GM20431 (cell line): ENCODE data around the gene CACNA2D1.

Source experiments
- in situ Hi-C: fragments of 300-500 bp; cut with MseI, MboI; formaldehyde crosslinking; loops from one replicate; pipeline ENCODE4 v1.15.0; 2020; ENCODE audit warnings: low sequenced_read_pairs; ENCODE audit not compliant: unreplicated experiment

Gene CACNA2D1

DNA sequence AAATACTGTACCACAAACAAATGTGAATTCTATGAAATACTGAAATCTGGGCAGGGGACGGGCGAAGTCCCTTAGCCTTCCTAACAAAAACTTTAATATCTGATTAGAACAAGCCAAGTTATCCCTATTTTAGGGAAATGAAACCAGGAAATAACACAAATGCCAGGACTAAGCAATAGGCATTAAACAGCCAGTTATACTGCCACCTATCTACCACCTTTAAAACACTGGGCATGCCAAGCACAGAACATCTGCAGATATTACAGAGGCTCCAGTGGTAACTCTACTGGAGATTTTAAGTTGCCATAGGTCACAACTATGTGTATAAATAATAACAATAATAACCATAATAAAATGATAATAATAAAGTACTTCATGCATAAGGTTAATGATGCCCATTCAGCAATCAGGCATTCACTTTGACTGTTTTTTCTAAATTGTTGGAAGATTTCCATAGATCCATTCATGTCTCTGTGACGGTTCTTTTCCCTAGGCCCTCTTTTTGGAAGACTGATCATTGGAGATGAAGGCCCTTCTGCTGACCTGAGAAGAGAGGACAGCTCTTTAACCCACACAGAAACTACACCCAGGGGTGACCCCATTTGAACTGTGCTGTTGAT is 195.7 kb downstream of the CACNA2D1 start:
- in situ Hi-C loops, result no loop called here

DNA sequence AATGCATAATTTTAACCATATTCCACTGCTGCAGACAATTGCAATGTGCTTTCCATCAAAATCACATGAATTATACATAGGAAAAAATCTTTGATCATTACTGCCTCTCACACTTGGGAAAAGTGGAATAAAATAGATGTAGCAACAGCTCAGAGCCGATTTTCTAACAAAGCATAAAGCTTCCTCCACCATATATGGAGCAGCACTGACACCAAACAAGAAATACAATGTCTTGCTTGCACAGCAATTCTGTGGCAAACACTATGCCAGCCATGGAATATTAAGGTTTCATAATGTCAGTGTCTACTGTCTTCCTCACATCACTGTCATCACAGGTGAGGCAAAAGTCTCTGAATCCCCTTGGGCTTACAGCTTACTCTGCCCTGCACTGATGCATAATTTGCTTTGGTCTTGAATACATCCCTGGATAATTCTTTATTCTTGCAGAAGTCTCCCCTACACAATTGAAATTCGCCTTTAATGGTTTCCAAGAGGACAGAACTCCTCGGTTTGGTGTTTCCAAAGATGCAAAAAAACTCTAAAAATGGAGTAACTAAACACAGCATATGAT is 198.5 kb downstream of the CACNA2D1 start:
- in situ Hi-C loops, result no loop called here

DNA sequence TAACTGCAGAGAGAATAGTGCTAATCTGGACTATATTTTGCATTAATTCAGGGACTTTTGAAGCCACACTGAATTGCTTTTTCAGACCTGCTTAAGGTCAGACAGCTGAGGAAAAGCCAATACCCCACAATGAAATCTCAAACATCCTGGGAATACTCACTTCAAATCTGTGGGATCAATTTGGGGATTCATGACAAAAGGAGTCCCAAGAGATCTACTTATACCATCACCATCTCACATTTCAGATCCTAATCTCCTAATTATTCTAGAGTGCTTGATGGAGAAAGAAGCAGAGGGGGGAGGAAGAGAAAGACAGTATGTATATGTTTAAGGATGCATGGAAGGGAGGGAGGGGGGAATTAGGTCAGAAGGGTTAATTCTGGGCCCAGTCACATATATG is 202.2 kb downstream of the CACNA2D1 start:
- in situ Hi-C loops, result no loop called here

DNA sequence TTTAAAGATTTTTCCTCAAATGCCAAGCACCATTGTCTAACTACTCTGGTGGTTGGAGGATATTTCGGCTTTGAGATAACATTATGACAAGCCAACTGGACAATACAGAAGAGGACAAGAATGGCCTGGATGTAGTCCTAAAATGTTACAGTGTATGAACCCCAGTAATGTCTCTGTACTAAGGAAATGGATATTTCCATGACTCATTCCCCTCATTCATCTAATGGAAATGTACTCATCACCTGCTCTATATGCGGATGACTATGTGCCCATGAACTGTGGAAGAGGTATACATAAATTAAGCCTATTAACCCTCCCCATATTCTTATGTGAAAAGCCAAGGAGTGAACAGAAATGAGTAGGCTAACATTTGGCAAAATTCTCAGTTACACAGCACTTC is 207.9 kb downstream of the CACNA2D1 start:
- in situ Hi-C loops, result no loop called here

DNA sequence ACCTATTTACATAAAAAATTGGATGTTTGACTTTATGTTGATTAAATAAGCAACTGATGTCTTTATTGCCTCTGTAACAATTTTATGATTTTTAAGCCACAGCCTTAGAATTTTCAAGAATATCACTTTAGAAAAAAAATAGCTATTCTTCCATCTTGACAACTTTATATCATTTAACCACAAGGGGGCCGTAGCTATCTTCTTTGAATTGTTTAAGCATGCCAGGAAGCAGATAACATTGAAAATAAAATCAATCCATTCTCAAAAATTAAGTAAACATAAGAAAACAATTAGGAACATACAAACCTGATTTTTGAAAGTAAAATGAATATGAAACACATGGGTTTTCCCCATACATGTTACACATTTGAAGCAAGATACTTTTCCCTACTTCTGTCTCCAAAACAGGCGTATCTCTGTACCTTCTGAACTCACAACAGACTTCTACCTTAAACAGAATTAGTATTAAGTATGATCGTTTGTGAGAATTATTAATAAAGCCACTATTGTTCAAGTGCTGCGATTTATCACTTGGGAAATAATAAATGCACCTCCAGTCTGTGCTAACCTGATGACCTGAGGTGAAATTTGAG is 209.0 kb downstream of the CACNA2D1 start:
- in situ Hi-C loops, result no loop called here

DNA sequence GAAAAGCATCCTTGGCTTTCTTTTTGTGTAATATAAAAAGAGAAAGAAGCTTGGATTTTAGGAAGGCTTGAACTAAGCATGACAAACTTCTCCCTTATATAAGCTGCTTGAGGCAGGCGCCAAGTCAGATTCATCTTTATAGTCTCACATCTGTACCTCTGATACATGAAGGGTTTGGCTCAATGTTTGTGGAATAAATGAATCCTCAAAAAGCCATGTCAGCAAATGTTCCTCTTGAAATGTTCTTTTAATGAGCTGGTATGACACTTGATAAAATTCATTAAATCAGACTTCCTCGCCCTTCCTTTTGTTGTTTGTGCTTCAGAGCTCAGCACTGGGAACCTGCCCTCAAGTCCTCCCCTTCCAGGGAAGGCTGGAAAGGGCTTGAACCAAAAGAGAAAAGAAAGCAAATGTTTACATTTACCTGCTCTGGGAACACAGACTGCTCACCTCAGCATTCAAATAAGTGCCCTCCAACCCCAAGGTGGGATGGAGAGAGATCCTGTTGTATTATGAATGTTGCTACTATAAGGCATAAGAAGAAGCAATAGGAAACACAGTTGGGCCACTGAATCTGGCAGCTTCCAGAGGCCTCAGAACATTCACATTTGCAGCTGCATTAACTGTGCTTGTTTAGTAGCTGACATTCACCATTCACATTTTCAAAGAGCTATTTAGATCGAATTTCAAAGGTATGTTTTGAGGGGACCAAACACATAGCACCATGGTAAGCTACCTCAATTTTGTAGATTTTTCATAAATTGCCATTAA is 212.6 kb downstream of the CACNA2D1 start:
- in situ Hi-C loops, result no loop called here

DNA sequence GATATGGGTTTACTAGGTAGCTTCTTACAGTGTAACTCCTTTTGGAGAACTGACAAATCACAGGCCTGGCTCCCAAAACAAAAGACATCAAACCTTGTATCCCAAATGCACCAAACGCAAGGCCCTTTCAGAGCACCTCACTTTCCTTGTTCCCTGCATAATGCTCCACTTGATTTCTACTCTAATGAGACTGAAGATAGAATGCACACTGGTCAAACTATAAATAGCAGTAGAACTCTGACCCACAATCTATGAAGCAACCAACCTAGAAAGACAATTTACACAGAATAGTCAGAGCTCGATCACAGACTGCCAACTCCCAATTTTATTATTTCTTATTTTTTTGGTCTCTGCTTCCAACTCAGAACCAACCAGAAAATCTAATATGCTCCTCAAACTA is 214.4 kb downstream of the CACNA2D1 start:
- in situ Hi-C loops, result no loop called here

DNA sequence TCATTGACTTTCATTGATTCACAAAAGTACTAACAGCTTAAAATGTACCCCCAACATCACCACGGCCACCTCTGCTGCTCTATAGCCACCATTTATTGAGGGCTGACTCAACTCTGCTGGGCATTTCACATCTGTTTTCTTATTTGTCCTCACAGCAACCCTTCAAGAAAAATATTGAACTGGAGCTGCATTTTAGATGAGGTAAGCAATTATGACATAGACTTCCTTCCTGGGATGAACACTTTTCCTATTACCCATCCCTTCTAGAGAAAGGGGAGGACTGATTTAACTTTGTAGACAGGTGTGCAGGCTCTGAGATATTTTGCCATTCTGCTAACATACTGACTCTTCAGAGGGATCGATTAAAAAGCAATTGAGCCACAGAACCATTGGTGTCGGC is 217.4 kb downstream of the CACNA2D1 start:
- in situ Hi-C loops, result no loop called here

DNA sequence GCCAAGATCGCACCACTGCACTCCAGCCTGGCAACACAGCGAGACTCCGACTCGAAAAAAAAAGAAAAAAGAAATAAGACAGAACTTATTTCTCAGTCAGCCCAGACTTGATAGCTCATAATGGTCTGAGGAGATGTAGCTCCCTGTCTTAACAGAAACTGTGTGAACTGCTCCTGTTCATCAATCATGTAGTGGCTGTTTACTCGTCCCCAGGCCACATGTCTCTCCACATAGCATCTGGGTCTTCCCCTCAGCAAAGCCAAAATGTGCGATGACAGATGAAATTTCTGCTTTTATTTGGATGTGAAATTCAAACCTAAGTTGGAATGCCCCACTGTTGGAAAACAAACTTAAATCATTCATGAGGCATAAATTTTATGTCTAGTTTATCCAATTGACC is 219.0 kb downstream of the CACNA2D1 start:
- in situ Hi-C loops, result no loop called here

DNA sequence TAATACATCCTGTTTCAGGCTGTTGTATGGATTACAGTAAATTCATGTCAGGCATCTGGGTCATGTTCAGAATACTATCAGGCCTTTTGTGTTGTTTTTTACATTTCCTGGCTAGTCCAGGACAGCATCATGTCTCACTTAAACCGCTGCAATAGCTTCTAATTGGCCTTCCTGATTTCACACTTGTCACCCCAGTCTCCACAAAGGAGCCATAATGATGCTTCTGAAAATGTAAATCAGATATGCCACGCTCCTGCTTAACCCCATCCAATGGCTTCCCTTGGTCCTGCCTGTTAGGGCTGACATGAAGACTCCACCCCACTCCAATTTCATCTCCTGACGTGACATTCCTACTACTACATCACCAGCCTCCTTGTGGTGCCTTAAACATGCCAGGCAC is 220.0 kb downstream of the CACNA2D1 start:
- in situ Hi-C loops, result no loop called here

DNA sequence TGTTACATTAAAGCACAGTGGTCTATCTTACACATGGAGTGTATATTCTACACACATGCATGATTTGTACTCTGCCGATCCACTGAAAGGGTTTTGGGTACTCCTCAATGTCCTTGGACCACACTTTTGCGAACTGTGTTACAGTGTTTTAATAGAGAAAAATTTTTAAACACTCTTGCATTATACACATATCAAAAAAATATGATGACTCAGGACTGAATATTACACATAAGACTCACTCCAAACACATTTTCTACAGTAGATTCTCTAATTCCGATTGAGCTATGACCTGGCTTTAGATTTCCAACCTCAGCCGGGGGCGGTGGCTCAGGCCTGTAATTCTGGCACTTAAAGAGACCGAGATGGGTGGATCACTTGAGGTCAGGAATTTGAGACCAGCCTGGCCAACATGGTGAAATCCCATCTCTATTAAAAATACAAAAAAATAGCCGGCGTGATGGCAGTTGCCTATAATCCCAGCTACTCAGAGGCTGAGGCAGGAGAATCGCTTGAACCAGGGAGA is 222.4 kb downstream of the CACNA2D1 start:
- in situ Hi-C loops, result no loop called here

DNA sequence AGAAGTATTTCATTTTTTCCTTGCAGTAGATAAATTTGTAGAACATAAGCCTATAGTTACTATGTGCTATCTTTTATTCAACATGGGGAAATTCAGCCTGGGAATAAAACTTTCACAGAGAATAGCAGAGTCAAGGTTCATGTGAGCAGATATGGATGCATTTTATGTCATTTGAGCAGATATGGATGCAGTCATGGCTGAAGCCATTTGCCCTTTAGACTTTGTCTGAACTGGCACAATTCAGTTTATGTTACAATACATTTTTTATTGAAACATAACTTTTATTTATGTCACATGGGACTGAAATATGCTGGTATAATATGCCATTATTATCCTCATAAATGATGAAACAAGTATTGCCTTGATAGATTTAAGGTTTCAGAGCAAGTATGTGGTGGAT is 231.1 kb downstream of the CACNA2D1 start:
- in situ Hi-C loops, result no loop called here

DNA sequence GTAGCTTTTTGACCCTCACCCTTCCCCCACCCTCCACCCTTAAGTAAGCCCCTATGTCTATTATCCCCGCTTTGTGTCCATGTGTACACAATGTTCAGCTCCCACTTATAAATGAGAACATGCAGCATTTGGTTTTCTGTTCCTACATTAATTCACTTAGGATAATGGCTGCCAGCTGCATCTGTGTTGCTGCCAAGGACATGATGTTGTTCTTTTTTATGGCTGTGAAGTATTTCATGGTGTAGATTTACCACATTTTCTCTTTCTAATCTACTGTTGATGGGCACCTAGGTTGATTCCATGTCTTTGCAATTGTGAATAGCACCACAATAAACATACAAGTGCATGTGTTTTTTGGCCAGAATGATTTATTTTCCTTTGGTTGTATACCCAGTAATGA is 232.2 kb downstream of the CACNA2D1 start:
- in situ Hi-C loops, result no loop called here

DNA sequence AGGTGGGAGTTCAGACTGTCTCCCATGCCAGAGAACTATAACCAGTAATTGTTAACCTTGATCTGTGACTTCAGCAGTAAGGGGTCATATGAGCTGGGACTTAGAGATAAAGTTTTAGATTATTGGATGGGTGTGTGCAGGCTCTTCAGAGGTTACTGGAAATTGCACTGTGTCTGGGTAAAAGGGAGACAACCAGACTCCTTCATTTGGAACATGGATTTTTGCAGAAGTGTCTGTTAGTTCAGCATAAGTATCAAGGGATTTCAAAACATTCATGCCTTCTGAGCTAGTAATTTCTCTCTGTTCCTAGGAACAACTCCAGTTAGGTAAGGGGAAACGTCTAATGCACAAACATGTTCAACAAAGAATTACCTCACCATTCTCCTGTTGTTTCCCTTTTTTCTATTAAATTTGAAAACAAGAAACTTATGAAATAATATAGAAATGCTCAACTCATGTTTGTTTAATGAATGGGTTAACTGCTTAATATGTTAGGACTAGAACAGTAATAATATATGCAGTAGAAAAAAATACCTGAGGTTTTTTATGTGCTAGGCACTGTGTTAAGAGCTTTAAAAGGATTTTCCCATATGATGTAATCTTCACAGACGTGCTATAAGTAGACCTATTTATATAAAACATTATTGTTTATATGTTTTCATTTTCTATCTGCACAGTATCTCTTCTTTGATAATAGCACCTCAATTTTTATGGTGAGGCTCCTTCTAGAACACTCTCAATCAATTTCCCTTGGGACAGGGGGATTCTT is 233.0 kb downstream of the CACNA2D1 start:
- in situ Hi-C loops, result no loop called here

DNA sequence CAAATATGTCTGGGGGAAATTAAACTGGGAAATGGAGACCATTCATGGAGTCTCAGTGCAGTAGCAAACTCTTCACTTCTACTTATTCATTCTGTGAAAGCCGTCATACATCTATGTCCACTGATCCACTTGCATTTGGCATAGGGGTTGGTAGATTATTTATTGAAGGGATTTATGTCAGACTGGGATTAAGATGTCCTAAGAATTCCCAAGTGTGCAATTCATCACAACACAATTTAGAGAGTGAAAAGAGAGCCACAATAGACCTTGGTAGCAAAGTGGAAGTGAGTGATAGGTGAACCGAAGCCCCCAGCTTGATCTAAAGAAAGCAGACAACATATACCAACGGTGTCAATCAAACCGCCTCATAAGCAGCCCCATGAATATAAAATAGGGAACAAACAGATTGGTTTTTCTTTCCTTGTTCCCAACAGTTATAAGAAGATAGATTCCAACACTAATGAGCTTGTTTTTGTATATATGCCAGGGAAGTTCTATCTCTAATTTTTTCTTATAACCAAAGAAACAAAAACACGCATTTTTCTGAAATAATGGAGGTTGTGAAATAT is 234.3 kb downstream of the CACNA2D1 start:
- in situ Hi-C loops, result no loop called here

DNA sequence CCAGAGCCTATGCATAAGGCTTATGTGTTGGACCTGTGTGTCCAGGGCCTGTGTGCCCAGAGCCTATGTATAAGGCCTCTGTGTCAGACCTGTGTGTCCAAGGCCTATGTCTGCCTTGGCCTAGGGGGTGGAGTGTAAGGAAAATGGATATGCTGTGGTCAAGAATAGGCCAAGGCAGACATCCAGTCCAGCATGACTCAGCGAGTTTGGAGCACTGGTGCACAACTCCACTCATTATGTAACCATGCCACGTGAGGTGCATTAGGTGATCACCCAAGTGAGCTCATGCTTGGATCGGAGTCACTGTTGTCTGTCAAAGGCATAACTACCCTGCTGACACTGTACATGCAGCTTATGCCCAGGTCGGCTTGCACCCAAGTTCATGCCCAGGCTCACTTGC is 238.9 kb downstream of the CACNA2D1 start:
- in situ Hi-C loops, result no loop called here

DNA sequence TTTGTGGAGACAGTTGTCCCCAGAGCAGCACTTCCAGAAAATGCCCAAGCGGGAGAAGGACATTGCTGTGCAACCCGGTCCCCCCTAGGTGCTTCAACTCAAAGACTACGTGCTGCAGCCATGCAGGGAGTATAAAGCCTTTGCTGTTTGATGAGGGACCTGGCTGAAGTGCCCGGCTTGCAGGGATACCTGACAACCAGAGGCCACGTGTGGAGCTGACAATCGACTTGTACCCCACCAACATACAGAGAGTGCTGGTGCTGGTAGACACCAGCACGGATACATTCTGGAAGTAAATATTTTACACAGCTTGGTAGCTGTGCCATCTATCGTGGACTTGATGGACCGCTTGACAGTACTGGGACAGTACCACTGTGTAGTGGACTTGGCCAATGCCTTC is 240.6 kb downstream of the CACNA2D1 start:
- in situ Hi-C loops, result no loop called here

DNA sequence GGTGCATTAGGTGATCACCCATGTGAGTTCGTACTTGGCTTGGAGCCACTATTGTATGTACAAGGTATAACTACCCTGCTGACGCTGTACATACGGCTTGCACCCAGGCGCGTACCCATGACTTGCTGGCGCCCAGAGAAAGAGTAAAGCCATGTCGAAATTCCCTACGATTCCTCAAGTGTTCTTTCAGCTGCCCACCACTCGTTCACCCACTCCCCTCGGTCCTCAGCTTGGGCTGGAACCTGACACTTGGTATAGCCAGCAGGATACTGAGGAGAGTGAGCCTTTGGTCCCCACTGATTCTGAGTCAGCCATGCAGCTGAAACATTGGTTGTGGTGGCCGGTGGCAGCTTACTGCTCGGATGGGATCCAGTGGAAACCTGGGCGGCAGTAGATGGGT is 241.5 kb downstream of the CACNA2D1 start:
- in situ Hi-C loops, result no loop called here

DNA sequence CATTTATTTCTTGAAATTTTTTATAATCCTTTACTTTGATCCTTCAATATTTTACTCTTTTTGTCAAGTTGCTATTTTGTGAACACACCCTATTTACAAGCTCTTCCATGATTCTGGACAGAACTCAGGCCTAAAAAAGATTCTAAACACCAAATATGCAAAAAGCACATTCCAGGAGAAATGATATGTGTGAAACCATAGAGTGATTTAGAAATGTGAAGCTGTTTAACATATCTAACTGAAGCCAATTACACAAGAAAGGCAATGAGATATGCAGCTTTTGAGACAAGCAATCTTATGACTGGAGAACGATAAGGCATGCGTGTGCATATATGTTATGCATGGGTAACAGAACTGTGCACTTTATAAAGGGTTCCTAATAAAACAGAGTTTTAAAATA is 243.0 kb downstream of the CACNA2D1 start:
- in situ Hi-C loops, result no loop called here

DNA sequence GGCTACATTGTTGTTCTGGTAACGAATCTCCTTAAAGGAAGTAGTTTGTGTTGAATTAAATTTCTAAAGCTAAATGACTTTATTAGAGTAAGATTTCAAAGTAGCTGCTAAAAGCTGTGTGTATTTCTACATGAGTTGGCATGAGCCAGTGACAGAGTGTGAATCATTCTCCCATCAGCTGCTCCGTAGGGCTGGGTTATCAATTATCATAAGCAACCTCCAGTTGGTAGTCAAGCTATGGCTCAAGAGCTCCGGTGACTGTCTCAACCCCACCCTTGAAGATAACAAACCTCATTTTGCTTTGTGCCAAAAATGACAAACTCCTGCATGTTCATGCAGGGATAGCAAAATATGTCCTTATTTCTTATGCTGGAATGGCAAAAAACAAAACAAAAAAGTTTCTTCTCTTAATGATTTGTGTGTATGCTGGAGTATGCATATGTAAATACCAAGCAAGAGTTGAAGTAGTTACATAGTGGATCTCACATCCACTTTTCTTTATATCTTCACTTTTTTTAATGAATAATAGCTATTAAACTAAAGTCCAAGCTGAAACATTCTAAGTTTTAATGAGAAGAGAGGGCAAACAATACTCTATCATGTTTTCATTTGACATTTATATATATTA is 249.4 kb downstream of the CACNA2D1 start:
- in situ Hi-C loops, result no loop called here
